Stimulated activated CD4-positive, alpha-beta T cell treated with anti-CD3 and anti-CD28 coated beads, TNF-alpha, amount 100 ng/mL, for 48 hours (primary cell): ENCODE measurements around the gene CFAP299.

Experiments
- DNase-seq, 3 donors: peaks; one replicate each; pipeline ENCODE4 v3.0.0-alpha.2; 2020; ENCODE audit warnings: low read depth in 3 of 3

CFAP299 gene

GRCh38 chr4:80507507-80507906 is 172.0 kb downstream of the CFAP299 start:
- no peak for DNase-seq

GRCh38 chr4:80515496-80515895 is 180.0 kb downstream of the CFAP299 start:
- no peak for DNase-seq

GRCh38 chr4:80521438-80521837 is 185.9 kb downstream of the CFAP299 start:
- no peak for DNase-seq

- DNase-seq, result no peak
Observed at GRCh38 chr4:80526697-80527096, 191.2 kb downstream of the CFAP299 start.

- no peak for DNase-seq
Observed at GRCh38 chr4:80529026-80529425, 193.5 kb downstream of the CFAP299 start.

GRCh38 chr4:80532674-80533333 is 197.3 kb downstream of the CFAP299 start:
- DNase-seq, result no peak

GRCh38 chr4:80535551-80535950 is 200.0 kb downstream of the CFAP299 start:
- no peak for DNase-seq

GRCh38 chr4:80538276-80538926 is 202.9 kb downstream of the CFAP299 start:
- DNase-seq, result no peak

- DNase-seq, result no peak
Observed at GRCh38 chr4:80539190-80539589, 203.7 kb downstream of the CFAP299 start.

GRCh38 chr4:80540349-80540748 is 204.8 kb downstream of the CFAP299 start:
- no peak for DNase-seq

- DNase-seq, result no peak
Observed at GRCh38 chr4:80540785-80541469, 205.4 kb downstream of the CFAP299 start.

- no peak for DNase-seq
Observed at GRCh38 chr4:80542747-80543146, 207.2 kb downstream of the CFAP299 start.

- no peak for DNase-seq
Observed at GRCh38 chr4:80560337-80560736, 224.8 kb downstream of the CFAP299 start.

GRCh38 chr4:80566203-80566872 is 230.8 kb downstream of the CFAP299 start:
- no peak for DNase-seq

GRCh38 chr4:80568891-80569290 is 233.4 kb downstream of the CFAP299 start:
- DNase-seq, result no peak

GRCh38 chr4:80576796-80577195 is 241.3 kb downstream of the CFAP299 start:
- no peak for DNase-seq

GRCh38 chr4:80578001-80578400 is 242.5 kb downstream of the CFAP299 start:
- DNase-seq, result no peak

GRCh38 chr4:80585542-80585941 is 250.0 kb downstream of the CFAP299 start:
- no peak for DNase-seq

- DNase-seq, result no peak
Observed at GRCh38 chr4:80586716-80587115, 251.2 kb downstream of the CFAP299 start.

- DNase-seq, result no peak
Observed at GRCh38 chr4:80587871-80588385, 252.4 kb downstream of the CFAP299 start.

- no peak for DNase-seq
Observed at GRCh38 chr4:80592950-80593349, 257.4 kb downstream of the CFAP299 start.

- no peak for DNase-seq
Observed at GRCh38 chr4:80594701-80595100, 259.2 kb downstream of the CFAP299 start.
